ENCODE data around the gene CNOT4.

DNA sequence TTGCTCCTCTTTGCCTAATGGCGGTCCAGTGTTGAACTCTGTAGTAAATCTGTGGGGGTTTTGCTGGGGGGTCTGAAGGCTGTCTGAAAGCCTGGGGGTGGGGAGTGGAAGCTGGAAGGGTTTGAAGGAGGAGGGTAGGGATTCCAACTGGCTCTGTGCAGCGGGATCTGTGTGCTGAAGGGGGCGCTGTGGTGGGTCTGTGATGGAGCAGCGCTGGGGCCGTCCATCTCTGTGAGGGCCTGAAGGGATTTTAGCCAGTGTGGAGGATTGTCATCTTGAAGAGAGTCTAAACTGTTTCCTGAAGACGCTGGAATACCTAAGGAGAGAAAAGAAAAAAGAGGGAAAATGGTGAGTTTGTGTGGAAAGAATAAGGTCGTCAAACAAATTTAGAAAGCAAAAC is 147.0 kb downstream of the CNOT4 start:
- TF ChIP-seq, protein P1, sequence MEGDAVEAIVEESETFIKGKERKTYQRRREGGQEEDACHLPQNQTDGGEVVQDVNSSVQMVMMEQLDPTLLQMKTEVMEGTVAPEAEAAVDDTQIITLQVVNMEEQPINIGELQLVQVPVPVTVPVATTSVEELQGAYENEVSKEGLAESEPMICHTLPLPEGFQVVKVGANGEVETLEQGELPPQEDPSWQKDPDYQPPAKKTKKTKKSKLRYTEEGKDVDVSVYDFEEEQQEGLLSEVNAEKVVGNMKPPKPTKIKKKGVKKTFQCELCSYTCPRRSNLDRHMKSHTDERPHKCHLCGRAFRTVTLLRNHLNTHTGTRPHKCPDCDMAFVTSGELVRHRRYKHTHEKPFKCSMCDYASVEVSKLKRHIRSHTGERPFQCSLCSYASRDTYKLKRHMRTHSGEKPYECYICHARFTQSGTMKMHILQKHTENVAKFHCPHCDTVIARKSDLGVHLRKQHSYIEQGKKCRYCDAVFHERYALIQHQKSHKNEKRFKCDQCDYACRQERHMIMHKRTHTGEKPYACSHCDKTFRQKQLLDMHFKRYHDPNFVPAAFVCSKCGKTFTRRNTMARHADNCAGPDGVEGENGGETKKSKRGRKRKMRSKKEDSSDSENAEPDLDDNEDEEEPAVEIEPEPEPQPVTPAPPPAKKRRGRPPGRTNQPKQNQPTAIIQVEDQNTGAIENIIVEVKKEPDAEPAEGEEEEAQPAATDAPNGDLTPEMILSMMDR (IDR thresholded peaks at IDR 0.05): no peak
- TF ChIP-seq POLR2A (IDR thresholded peaks at IDR 0.05) (no peak), EP300 (IDR thresholded peaks at IDR 0.05) (no peak)

All from tibial nerve (tissue), 4 donors.